Peyer's patch (tissue), 4 donors: ENCODE results near the gene ATXN1L.

Experiments
- CTCF ChIP-seq, 6 experiments: fragments of 450-650 bp in 4 of 6; fragments of 200-600 bp in 2 of 6; sonication (generic) in 1 of 6; IDR thresholded peaks; one replicate each; pipeline ENCODE4 v1.5.1; 2017 to 2019; ENCODE audit warnings: antibody characterized with exemption in 6 of 6, mild to moderate bottlenecking in 3 of 6, moderate library complexity in 1 of 6
- POLR2A ChIP-seq, 2 donors: fragments of 450-650 bp; IDR thresholded peaks; one replicate each; pipeline ENCODE4 v1.5.1; 2017; ENCODE audit warnings: antibody characterized with exemption in 2 of 2, mild to moderate bottlenecking in 2 of 2, moderate library complexity in 2 of 2

- TF ChIP-seq POLR2A (IDR thresholded peaks at IDR 0.05) (peak in 1 of 2 donors; percentile 37), CTCF (IDR thresholded peaks at IDR 0.05) (peak in 5 of 6 experiments; percentile 42 to 49 (median 44))
These were observed 38.3 kb downstream of the ATXN1L start, which contains the start of gene ZNF821 for GRCh38 chr16:71883849-71884638.
